ENCODE measurements around the gene WDR64. TPM values are rescaled to one million over a fixed set of nuclear protein-coding genes. Genes with fewer than 3 reads are reported as not detected.

The WDR64 gene
- total and polyA plus RNA-seq, 2 experiments from 2014 or later = not detected

- Histone ChIP-seq H3F3A (replicated peaks; ENCODE audit: low read depth) (no peaks in the 10 kb centered on the region), H3K79me2 (replicated peaks; ENCODE audit: insufficient read depth) (peaks cover 42% of the 10 kb centered on the region), H2AFZ (peak within 1 kb of the TSS; percentile 98), H3K4me2 (peak within 1 kb of the TSS; percentile 83), H3K4me1 (ENCODE audit: insufficient read depth) (peaks cover 9% of the 10 kb centered on the region), H3K27ac (ENCODE audit: low read depth) (peak within 1 kb of the TSS; percentile 83; the same call in 1 of the 2 replicates), H4K20me1 (replicated peaks; ENCODE audit: insufficient read depth) (peaks cover 5% of the 10 kb centered on the region), H3K4me3 (peak within 1 kb of the TSS; percentile 79), H3K36me3 (ENCODE audit: insufficient read depth) (peaks cover 4% of the 10 kb centered on the region; the same call in 1 of the 2 replicates), H3K9me2 (ENCODE audit: insufficient read depth) (no peaks in the 10 kb centered on the region), H3K27me3 (ENCODE audit: insufficient read depth) (no peaks in the 10 kb centered on the region)
- TF ChIP-seq JUNB (IDR thresholded peaks at IDR 0.05; ENCODE audit: unreplicated experiment) (no peak), POLR2AphosphoS5 (IDR thresholded peaks at IDR 0.05; ENCODE audit: low read depth) (peak; percentile 63)
- ATAC-seq (peak; percentile 93), DNase-seq (ENCODE audit: low spot score) (peak; percentile 95)
- Mint-ChIP-seq H3K27ac (peak within 1 kb of the TSS; percentile 94), H3K4me3 (peak within 1 kb of the TSS; percentile 78), H3K4me1 (peaks cover 28% of the 10 kb centered on the region), H3K27me3 (ENCODE audit: insufficient read depth, low read depth, poor library complexity) (peaks cover 7% of the 10 kb centered on the region), H3K36me3 (ENCODE audit: low read depth) (peaks cover 25% of the 10 kb centered on the region), H3K9me3 (peaks cover 23% of the 10 kb centered on the region)
Measured at GRCh38 chr1:241640149-241640866, 11.8 kb upstream of the WDR64 start, which contains the start of the genes CHML and OPN3. CHML (minus strand) TSS chr1:241640369; CDS start chr1:241635766, 4,603 bp downstream. OPN3 (minus strand) TSS chr1:241640369; CDS start chr1:241640254, 115 bp downstream.

- Histone ChIP-seq H3K27ac (ENCODE audit: low read depth) (no peak overlapping the region), H3K4me3 (peak overlapping the region; percentile 49), H3F3A (replicated peaks; ENCODE audit: low read depth) (no peaks in the 10 kb centered on the region), H2AFZ (peak overlapping the region; percentile 98), H3K9me2 (ENCODE audit: insufficient read depth) (no peaks in the 10 kb centered on the region), H3K27me3 (ENCODE audit: insufficient read depth) (no peaks in the 10 kb centered on the region), H3K36me3 (ENCODE audit: insufficient read depth) (peaks cover 4% of the 10 kb centered on the region; the same call in 1 of the 2 replicates), H3K4me1 (ENCODE audit: insufficient read depth) (peaks cover 9% of the 10 kb centered on the region), H3K79me2 (replicated peaks; ENCODE audit: insufficient read depth) (peaks cover 35% of the 10 kb centered on the region), H3K4me2 (peak overlapping the region; percentile 77), H4K20me1 (replicated peaks; ENCODE audit: insufficient read depth) (peaks cover 5% of the 10 kb centered on the region)
- Mint-ChIP-seq H3K27ac (no peak overlapping the region), H3K27me3 (ENCODE audit: insufficient read depth, low read depth, poor library complexity) (peaks cover 8% of the 10 kb centered on the region), H3K9me3 (peaks cover 23% of the 10 kb centered on the region), H3K36me3 (ENCODE audit: low read depth) (peaks cover 20% of the 10 kb centered on the region), H3K4me3 (peak overlapping the region; percentile 65), H3K4me1 (peaks cover 34% of the 10 kb centered on the region)
- ATAC-seq (no peak), DNase-seq (ENCODE audit: low spot score) (no peak)
- TF ChIP-seq ZNF331 (CRISPR knock-in tag; IDR thresholded peaks at IDR 0.05; ENCODE audit: low read depth) = no peak
- TF ChIP-seq STAT1 (IDR thresholded peaks at IDR 0.05; ENCODE audit: unreplicated experiment) = no peak
- TF ChIP-seq ZNF114 (CRISPR knock-in tag; IDR thresholded peaks at IDR 0.05) = no peak
- no peak for TF ChIP-seq REST (IDR thresholded peaks at IDR 0.05; ENCODE audit: unreplicated experiment)
- no peak for TF ChIP-seq JUNB (IDR thresholded peaks at IDR 0.05; ENCODE audit: unreplicated experiment)
- TF ChIP-seq ZNF462 (CRISPR knock-in tag; IDR thresholded peaks at IDR 0.05) = no peak
- no peak for TF ChIP-seq EZH2 (IDR thresholded peaks at IDR 0.05; ENCODE audit: low read depth, unreplicated experiment)
Measured at GRCh38 chr1:241640867-241641622, 11.0 kb upstream of the WDR64 start.
